Astrocyte (in vitro differentiated cells and primary cell): ENCODE measurements around the gene VEGFB. TPM values are rescaled to one million over a fixed set of nuclear protein-coding genes. Genes with fewer than 3 reads are reported as not detected.

Experiments
- DNase-seq: peaks from one replicate; pipeline ENCODE4 v3.0.0-alpha.2; 2010; ENCODE audit warnings: low read depth
- FAIRE-seq: peaks from 2 replicates; lab custom pipeline; 2011; peaks lifted over from hg19 to GRCh38; lab: Jason Lieb, UNC
- H2AFZ ChIP-seq: 2 replicates; pipeline ENCODE4 v1.6.0; 2012; ENCODE audit warnings: low read depth, low read length, inconsistent platforms
- H3K27ac ChIP-seq: 2 replicates; pipeline ENCODE4 v1.5.1; 2011; ENCODE audit warnings: low read depth, low read length, inconsistent platforms
- H3K27me3 ChIP-seq: 2 replicates; pipeline ENCODE4 v1.6.0; 2011; ENCODE audit warnings: low read length, inconsistent platforms; ENCODE audit not compliant: insufficient read depth
- H3K36me3 ChIP-seq: 2 replicates; pipeline ENCODE4 v1.5.1; 2011; ENCODE audit warnings: low read length, inconsistent platforms; ENCODE audit not compliant: insufficient read depth
- H3K4me1 ChIP-seq: 2 replicates; pipeline ENCODE4 v1.5.1; 2011; ENCODE audit warnings: low read length, inconsistent platforms; ENCODE audit not compliant: insufficient read depth
- H3K4me2 ChIP-seq: 2 replicates; pipeline ENCODE4 v1.6.0; 2012; ENCODE audit warnings: low read length, inconsistent platforms
- H3K4me3 ChIP-seq: 2 replicates; pipeline ENCODE4 v1.5.1; 2011; ENCODE audit warnings: low read depth, mild to moderate bottlenecking, low read length, inconsistent platforms; ENCODE audit not compliant: insufficient read depth
- H3K79me2 ChIP-seq: 2 replicates; pipeline ENCODE4 v1.6.0; 2012; ENCODE audit warnings: mild to moderate bottlenecking, low read length, inconsistent platforms; ENCODE audit not compliant: insufficient read depth
- H3K9ac ChIP-seq: 2 replicates; pipeline ENCODE4 v1.6.0; 2012; ENCODE audit warnings: mild to moderate bottlenecking, low read length, inconsistent platforms
- H3K9me3 ChIP-seq: 2 replicates; pipeline ENCODE4 v1.5.1; 2012; ENCODE audit warnings: low read depth, mild to moderate bottlenecking, low read length, inconsistent platforms; ENCODE audit not compliant: insufficient read depth
- H4K20me1 ChIP-seq: 2 replicates; pipeline ENCODE4 v1.6.0; 2012; ENCODE audit warnings: low read length, inconsistent platforms; ENCODE audit not compliant: insufficient read depth
- H3K27ac Mint-ChIP-seq: one replicate; pipeline ENCODE4 v1.8.0; 2021; ENCODE audit warnings: mild to moderate bottlenecking, mixed read lengths; ENCODE audit not compliant: unreplicated experiment
- H3K27me3 Mint-ChIP-seq: one replicate; pipeline ENCODE4 v1.8.0; 2021; ENCODE audit warnings: low read depth, mixed read lengths; ENCODE audit not compliant: unreplicated experiment
- H3K36me3 Mint-ChIP-seq: one replicate; pipeline ENCODE4 v1.8.0; 2021; ENCODE audit warnings: low read depth, mixed read lengths; ENCODE audit not compliant: unreplicated experiment
- H3K4me1 Mint-ChIP-seq: one replicate; pipeline ENCODE4 v1.8.0; 2021; ENCODE audit warnings: low read depth, mixed read lengths; ENCODE audit not compliant: unreplicated experiment
- H3K4me3 Mint-ChIP-seq: one replicate; pipeline ENCODE4 v1.8.0; 2021; ENCODE audit warnings: mild to moderate bottlenecking, moderate library complexity, mixed read lengths; ENCODE audit not compliant: unreplicated experiment
- H3K9me3 Mint-ChIP-seq: one replicate; pipeline ENCODE4 v1.8.0; 2021; ENCODE audit warnings: mild to moderate bottlenecking, mixed read lengths; ENCODE audit not compliant: unreplicated experiment
- EZH2 ChIP-seq: IDR thresholded peaks from 2 replicates; pipeline ENCODE4 v1.6.1; 2012; ENCODE audit warnings: mild to moderate bottlenecking, low read length, inconsistent platforms; ENCODE audit not compliant: insufficient read depth
- total RNA-seq: library from RNA; stranded (reverse); gene quantifications from 2 replicates; pipeline ENCODE4 v1.2.1, GENCODE V29; 2021
- TF ChIP-seq, protein P1 (sequence below): IDR thresholded peaks from 2 replicates; pipeline ENCODE4 v1.5.1; 2011; ENCODE audit warnings: low read depth, mild to moderate bottlenecking, inconsistent platforms, low read length, moderate library complexity; ENCODE audit not compliant: insufficient read depth

Gene VEGFB
- total RNA-seq, 1 donor from 2014 or later, result 30.4 TPM

DNA sequence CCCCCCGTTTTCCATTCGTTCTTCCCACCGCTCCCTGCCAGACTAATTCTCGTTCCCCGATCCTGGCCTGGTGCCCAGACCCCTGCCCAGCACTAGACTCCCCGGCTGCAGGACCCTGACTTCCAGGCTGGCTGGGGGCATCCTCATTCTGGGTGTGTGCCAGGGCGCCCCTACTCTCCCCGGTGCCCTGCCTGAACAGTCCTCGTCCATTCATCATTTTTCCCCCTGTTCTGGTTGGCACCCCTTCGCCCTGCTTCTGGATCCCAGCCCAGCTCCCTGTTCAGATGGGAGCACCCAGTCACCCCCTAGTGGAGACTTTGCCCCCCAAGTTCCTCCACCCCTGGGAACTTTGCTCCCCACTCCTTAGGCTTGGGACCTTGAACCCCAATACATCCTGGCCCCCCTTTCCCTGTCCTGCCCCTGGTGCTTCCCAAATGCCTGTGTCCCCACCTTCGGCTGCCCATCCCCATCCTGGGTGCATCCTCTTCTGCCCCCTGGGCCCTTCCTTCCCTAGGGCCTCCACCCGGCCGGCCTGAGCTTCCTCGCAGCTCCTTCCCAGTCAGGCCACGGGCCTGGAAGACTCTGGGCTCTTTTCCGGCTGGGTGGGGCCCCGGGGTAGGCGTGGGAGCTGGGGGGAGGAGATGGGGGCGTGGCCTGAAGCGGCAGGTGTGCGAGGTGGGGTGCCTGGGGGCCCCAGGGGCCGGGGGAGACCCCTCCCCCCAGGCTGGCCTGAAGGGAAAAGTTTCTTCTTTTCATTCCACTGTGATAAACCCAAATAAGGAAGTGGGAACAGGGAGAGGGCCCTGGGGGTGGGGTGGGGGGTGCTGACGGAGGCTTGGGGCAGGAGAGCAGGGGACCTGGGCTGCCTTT, 17.9 kb downstream of the VEGFB start:
- Mint-ChIP-seq H3K27ac (peak overlapping the region; percentile 87), H3K4me1 (peaks cover 9% of the 10 kb centered on the region), H3K9me3 (no peaks in the 10 kb centered on the region), H3K4me3 (peak overlapping the region; percentile 91), H3K27me3 (no peaks in the 10 kb centered on the region), H3K36me3 (peaks cover 7% of the 10 kb centered on the region)
- TF ChIP-seq EZH2, result no peak
- TF ChIP-seq, protein P1, sequence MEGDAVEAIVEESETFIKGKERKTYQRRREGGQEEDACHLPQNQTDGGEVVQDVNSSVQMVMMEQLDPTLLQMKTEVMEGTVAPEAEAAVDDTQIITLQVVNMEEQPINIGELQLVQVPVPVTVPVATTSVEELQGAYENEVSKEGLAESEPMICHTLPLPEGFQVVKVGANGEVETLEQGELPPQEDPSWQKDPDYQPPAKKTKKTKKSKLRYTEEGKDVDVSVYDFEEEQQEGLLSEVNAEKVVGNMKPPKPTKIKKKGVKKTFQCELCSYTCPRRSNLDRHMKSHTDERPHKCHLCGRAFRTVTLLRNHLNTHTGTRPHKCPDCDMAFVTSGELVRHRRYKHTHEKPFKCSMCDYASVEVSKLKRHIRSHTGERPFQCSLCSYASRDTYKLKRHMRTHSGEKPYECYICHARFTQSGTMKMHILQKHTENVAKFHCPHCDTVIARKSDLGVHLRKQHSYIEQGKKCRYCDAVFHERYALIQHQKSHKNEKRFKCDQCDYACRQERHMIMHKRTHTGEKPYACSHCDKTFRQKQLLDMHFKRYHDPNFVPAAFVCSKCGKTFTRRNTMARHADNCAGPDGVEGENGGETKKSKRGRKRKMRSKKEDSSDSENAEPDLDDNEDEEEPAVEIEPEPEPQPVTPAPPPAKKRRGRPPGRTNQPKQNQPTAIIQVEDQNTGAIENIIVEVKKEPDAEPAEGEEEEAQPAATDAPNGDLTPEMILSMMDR, result peak; percentile 34
- no peak for FAIRE-seq
- peaks cover 6% of the 10 kb centered on the region for H3K36me3 ChIP-seq
- peak overlapping the region; percentile 55 for H2AFZ ChIP-seq
- no peaks in the 10 kb centered on the region for H3K27me3 ChIP-seq
- no peaks in the 10 kb centered on the region for H3K9me3 ChIP-seq
- H3K4me2 ChIP-seq, result peak overlapping the region; percentile 99
- H3K27ac ChIP-seq, result no peak overlapping the region
- H3K4me3 ChIP-seq, result peak overlapping the region; percentile 80
- peaks cover 29% of the 10 kb centered on the region for H4K20me1 ChIP-seq
- H3K4me1 ChIP-seq, result peaks cover 22% of the 10 kb centered on the region
- peaks cover 29% of the 10 kb centered on the region for H3K79me2 ChIP-seq
- peak overlapping the region; percentile 88 for H3K9ac ChIP-seq
- DNase-seq, result no peak

DNA sequence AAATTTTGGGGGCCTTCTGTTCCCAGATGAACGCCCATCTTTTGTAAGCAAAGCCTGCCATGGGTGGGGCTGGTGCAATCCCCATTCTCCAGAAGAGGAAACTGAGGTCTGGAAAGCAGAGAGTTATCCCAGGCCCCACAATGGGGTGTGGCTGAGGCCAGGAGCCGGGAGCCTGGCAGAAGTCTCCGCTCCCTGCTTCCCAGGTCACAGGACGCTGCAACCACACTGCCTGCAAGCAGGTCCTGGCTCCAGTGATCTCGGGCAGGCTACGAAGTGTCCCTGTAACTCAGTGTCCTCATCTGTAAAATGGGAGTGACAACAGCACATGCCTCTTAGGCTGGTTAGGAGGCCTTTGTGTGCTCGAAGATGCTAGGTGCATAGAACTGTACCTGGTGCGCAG, 18.7 kb downstream of the VEGFB start:
- peak overlapping the region; percentile 99 for H3K4me2 ChIP-seq
- TF ChIP-seq EZH2, result no peak
- TF ChIP-seq, protein P1, result no peak
- Mint-ChIP-seq H3K4me3 (peak overlapping the region; percentile 80), H3K27me3 (no peaks in the 10 kb centered on the region), H3K36me3 (peaks cover 11% of the 10 kb centered on the region), H3K9me3 (no peaks in the 10 kb centered on the region), H3K4me1 (peaks cover 8% of the 10 kb centered on the region), H3K27ac (no peak overlapping the region)
- no peak for FAIRE-seq
- DNase-seq, result no peak
- H3K4me1 ChIP-seq, result peaks cover 18% of the 10 kb centered on the region
- no peak overlapping the region for H3K4me3 ChIP-seq
- peaks cover 29% of the 10 kb centered on the region for H4K20me1 ChIP-seq
- H3K27ac ChIP-seq, result no peak overlapping the region
- H2AFZ ChIP-seq, result no peak overlapping the region
- H3K36me3 ChIP-seq, result peaks cover 8% of the 10 kb centered on the region
- no peak overlapping the region for H3K9ac ChIP-seq
- H3K9me3 ChIP-seq, result no peaks in the 10 kb centered on the region
- no peaks in the 10 kb centered on the region for H3K27me3 ChIP-seq
- H3K79me2 ChIP-seq, result peaks cover 29% of the 10 kb centered on the region

DNA sequence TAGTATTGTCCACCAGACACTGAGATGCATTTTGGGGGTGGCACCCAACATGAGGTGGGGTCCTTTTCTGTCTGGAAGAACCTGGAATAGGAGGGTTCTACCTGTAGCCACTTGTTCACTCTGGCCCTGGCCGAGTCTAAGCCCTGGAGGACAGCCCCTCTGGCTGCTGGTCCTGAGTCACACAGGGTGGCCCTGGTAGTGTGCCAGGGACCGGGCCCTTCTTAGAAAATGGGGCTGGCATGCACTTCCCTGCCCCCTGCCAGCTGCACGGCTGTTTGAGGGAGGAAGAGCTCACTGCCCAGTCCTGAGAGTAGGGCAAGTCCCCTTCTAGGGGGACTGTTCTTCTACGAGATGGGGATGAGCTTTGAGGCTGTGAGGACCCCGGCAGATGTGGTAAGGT, 19.1 kb downstream of the VEGFB start:
- Histone ChIP-seq H2AFZ (no peak overlapping the region), H3K4me1 (peaks cover 18% of the 10 kb centered on the region), H3K79me2 (peaks cover 29% of the 10 kb centered on the region), H3K27ac (no peak overlapping the region), H3K9me3 (no peaks in the 10 kb centered on the region), H3K27me3 (no peaks in the 10 kb centered on the region), H3K9ac (no peak overlapping the region), H4K20me1 (peaks cover 29% of the 10 kb centered on the region), H3K36me3 (peaks cover 8% of the 10 kb centered on the region), H3K4me3 (no peak overlapping the region), H3K4me2 (peak overlapping the region; percentile 99)
- no peak for FAIRE-seq
- Mint-ChIP-seq H3K27me3 (no peaks in the 10 kb centered on the region), H3K9me3 (no peaks in the 10 kb centered on the region), H3K4me3 (peak overlapping the region; percentile 80), H3K27ac (no peak overlapping the region), H3K36me3 (peaks cover 11% of the 10 kb centered on the region), H3K4me1 (peaks cover 8% of the 10 kb centered on the region)
- TF ChIP-seq, protein P1, result no peak
- no peak for TF ChIP-seq EZH2
- DNase-seq, result no peak
